Mammary epithelial cell (primary cell): ENCODE data around the gene MRRF.

ENCODE experiments used
- EZH2 ChIP-seq: IDR thresholded peaks from 2 replicates; pipeline ENCODE4 v1.6.1; 2012; ENCODE audit warnings: low read length, inconsistent platforms, borderline replicate concordance
- TF ChIP-seq, protein P1 (sequence below), 2 donors: IDR thresholded peaks in 1 of 2; conservative IDR thresholded peaks in 1 of 2; 2 replicates each; pipeline ENCODE4 v1.5.1; 2011 to 2012; ENCODE audit warnings: inconsistent platforms in 2 of 2, low read length in 2 of 2, mild to moderate bottlenecking in 2 of 2, control low read depth in 1 of 2, low read depth in 1 of 2; ENCODE audit not compliant: insufficient read depth in 1 of 2; ENCODE audit errors: extremely low read depth in 1 of 2

DNA sequence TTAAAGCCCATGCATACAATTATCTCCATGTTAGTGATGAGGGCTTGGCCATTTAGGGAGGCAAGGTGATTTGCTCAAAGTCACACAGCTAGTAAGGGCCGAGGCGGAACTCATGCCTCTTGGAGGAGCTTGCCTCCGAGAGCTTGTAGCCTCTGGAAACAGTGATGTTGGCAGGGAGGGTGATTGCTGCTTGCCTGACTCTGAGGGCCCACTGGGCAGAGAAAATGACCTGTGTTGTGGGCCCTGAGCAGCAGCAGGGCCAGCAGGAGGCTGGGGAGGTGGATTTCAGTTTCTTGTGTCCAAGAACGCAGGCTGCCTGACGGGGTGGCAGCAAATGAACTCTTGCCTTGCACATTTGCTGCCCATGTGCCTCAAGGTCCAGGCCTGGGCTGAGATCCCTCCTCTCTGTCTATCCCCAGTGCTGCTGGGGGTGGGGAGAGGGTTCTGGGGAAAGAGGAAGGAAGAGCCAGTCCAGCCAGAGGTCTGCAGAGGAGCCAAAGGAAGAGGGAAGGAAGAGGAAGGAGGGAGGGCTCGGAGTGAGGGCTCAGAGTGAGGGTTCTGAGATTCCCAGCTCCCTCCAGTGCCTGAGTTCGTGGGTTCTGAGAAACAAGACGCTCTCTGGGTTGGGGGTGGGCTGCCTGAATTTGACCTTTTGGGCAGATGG is 90.0 kb downstream of the MRRF start:
- TF ChIP-seq, protein P1, sequence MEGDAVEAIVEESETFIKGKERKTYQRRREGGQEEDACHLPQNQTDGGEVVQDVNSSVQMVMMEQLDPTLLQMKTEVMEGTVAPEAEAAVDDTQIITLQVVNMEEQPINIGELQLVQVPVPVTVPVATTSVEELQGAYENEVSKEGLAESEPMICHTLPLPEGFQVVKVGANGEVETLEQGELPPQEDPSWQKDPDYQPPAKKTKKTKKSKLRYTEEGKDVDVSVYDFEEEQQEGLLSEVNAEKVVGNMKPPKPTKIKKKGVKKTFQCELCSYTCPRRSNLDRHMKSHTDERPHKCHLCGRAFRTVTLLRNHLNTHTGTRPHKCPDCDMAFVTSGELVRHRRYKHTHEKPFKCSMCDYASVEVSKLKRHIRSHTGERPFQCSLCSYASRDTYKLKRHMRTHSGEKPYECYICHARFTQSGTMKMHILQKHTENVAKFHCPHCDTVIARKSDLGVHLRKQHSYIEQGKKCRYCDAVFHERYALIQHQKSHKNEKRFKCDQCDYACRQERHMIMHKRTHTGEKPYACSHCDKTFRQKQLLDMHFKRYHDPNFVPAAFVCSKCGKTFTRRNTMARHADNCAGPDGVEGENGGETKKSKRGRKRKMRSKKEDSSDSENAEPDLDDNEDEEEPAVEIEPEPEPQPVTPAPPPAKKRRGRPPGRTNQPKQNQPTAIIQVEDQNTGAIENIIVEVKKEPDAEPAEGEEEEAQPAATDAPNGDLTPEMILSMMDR (conservative IDR thresholded peaks at IDR 0.05 in 1 of 2, IDR thresholded peaks at IDR 0.05 in 1 of 2; ENCODE audit: extremely low read depth in 1 of 2, insufficient read depth in 1 of 2, low read depth in 1 of 2, low read length in 2 of 2) = no peak
- TF ChIP-seq EZH2 = no peak
